Stimulated activated CD4-positive, alpha-beta T cell treated with anti-CD3 and anti-CD28 coated beads, Interleukin-12 subunit alpha, Interleukin-12 subunit beta, amount 100 ng/mL, for 48 hours (primary cell): ENCODE measurements around the gene FARP1.

ENCODE experiments used
- DNase-seq, 3 donors: peaks; one replicate each; pipeline ENCODE4 v3.0.0-alpha.2; 2020; ENCODE audit warnings: low read depth in 2 of 3, low spot score in 1 of 3

FARP1 gene, protein sequence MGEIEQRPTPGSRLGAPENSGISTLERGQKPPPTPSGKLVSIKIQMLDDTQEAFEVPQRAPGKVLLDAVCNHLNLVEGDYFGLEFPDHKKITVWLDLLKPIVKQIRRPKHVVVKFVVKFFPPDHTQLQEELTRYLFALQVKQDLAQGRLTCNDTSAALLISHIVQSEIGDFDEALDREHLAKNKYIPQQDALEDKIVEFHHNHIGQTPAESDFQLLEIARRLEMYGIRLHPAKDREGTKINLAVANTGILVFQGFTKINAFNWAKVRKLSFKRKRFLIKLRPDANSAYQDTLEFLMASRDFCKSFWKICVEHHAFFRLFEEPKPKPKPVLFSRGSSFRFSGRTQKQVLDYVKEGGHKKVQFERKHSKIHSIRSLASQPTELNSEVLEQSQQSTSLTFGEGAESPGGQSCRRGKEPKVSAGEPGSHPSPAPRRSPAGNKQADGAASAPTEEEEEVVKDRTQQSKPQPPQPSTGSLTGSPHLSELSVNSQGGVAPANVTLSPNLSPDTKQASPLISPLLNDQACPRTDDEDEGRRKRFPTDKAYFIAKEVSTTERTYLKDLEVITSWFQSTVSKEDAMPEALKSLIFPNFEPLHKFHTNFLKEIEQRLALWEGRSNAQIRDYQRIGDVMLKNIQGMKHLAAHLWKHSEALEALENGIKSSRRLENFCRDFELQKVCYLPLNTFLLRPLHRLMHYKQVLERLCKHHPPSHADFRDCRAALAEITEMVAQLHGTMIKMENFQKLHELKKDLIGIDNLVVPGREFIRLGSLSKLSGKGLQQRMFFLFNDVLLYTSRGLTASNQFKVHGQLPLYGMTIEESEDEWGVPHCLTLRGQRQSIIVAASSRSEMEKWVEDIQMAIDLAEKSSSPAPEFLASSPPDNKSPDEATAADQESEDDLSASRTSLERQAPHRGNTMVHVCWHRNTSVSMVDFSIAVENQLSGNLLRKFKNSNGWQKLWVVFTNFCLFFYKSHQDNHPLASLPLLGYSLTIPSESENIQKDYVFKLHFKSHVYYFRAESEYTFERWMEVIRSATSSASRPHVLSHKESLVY

DNA sequence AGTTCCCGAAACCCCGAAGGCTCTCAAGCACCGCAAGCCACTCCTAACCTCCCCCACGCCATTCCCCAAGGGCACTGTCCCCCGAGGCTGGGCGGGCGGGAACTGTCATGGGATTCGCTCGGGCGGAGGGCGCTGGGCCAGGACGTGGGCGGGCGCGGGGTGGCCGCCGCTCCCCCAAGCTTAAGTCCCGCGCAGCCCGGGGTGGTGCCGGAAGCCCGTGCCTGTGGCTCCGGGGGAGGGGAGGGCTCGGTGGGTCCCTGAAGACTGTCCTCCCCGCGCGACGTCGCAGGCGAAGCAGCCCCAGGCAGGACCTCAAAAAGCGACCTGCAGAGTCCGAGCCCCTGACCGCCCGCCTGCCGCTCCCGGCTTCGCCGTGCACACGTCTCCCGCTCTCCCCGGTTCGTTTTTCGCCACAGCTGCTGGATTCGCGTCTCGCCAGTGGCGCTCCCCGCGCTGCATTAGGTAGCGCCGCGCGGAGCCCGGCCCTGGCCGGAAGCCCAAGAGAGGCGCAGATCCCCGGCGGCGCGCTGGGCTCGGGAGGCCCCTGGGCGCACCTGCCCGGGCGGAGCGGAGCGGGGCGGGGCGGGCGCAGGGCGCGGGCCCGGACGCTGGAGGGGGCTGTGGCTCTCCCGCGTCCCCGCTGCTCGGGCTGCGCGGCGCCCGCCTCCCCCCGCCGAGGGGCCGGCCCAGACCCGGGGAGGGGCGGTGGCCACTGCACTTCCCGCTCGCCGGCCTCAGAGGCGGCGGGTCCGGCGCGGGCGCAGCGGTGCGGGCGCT is at the start of gene FARP1:
Gene FARP1 (plus strand): TSS at position 715 of the 777 bp plus-strand sequence. CDS start 70,149 bp downstream, outside the sequence.
- peak in 2 of 3 donors; percentile 5 to 35 for DNase-seq

DNA sequence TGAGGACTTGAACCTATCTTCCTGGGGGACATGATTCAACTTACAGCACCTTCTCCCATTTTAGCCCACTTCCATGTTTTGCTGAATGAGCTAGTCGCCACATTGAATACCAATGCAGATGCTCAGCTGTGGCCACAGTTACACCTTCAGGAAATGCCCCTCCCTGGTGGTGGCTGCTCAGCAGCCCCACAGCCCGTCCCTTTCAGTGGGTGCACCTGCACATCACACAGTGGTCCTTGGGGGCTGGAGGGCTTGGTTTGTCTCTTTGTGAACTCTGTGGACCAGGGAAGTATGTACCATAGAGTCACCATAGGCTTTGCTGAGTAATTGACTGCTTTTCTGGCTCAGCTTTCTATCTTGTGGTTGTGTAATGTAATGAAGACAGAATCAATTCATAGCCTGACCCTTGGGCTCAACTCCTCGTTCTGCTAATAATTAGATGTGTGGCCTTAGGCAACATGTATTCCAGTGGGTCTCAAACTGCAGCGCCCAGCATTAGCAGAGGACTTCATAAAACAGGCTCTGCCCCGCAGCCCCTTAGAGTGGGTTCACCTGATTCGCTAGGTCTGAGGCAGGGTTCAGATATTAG is 48.1 kb upstream of the FARP1 start:
- DNase-seq = no peak

- DNase-seq = no peak
These were observed 46.8 kb upstream of the FARP1 start for GRCh38 chr13:98096059-98096458.

- DNase-seq = no peak
These were observed 45.1 kb upstream of the FARP1 start for GRCh38 chr13:98097749-98098148.

DNA sequence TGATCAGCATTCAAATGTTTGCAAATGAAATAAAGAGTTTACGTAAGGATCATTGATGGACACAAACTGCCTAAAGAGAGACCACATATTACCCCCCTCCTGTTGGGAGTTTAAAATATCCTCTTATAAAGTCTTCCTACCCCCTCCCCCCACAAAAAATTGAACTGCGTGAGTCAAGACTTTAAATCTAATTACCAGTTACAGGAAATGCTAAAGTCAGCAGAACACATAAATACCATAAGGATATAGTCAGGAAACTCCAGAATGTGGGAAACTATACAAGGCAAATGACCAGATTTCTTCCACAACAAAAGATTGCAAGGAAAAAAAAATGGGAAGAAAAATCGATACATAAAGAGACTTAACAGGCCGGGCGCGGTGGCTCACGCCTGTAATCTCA is 44.4 kb upstream of the FARP1 start:
- no peak for DNase-seq

- no peak for DNase-seq
These were observed 43.3 kb upstream of the FARP1 start for GRCh38 chr13:98099627-98100026.

GRCh38 chr13:98100481-98100880 is 42.4 kb upstream of the FARP1 start:
- no peak for DNase-seq

DNA sequence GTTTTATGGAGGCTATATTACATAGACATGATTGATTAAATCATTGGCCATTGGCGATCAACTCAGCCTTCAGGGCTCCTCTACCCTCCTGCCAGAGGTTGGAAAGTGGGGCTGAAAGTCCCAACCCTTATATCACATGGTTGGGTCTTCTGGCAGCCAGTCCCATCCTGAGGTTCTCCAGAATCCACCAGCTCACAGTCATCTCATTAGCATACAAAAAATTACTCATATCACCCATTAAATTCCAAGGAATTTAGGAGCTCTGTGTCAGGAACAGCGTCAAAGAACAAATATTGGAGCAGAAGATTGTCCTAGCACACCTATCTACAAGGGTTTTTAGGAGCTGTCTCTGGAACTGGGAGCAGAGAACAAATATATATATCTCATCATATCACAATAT is 39.4 kb upstream of the FARP1 start:
- DNase-seq = no peak

- no peak for DNase-seq
These were observed 38.7 kb upstream of the FARP1 start for GRCh38 chr13:98103942-98104880.

DNA sequence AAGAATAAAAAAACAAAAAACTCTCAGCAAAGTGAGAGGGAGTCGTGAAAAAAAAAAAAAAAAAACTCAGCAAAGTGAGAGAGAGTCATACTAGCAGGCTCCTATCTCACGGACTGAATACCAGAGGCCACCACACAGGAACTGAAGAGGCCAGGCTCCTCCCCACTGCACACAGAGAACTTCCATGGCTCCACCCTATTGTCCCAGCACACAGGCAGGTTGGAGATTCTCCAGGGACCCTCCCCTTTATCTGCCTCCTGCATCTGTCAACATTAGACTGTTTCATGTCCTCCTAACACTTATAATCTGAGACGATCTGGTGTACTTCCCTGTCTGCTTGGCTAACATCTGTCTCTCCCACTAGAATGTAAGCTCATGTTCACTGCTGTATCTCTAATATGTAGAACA is 37.0 kb upstream of the FARP1 start:
- DNase-seq = no peak

DNA sequence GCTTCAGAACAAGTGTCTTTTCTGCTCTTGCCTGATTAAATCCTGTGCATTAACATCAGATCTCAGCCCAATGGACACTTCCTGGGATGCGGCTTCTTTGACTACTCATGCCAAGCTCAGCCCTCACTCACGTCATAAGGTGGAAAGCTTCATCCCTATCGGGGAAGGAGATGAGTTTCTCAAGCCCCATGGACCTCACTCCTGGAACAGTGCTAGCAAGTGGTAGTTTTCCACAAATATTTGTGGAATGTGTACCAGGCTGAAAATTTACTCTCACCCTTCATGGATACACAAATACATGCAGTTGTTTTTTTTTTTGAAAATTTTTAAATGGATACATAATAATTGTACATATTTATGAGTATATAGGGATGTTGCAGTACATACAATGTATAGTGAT is 34.6 kb upstream of the FARP1 start:
- no peak for DNase-seq

GRCh38 chr13:98109226-98109853 is 33.6 kb upstream of the FARP1 start:
- DNase-seq = no peak

DNA sequence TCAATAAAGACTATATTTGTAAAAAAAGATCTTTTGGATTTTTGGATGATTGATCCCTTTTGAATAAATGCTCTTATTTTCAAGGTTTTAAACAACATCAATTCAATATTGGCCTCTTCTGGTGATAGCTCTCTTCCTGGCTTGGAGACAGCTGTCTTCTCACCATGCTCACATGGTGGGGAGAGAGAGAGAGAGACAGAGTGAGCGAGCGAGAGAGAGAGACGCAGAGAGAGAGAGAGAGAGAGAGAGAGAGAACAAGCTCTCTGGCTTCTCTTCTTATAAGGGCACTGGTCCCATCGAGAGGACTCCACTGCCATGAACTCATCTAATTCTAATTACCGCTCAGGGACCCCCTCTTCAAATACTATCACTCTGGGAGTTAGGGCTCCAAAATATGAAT is 32.1 kb upstream of the FARP1 start:
- DNase-seq = no peak

- DNase-seq = no peak
These were observed 31.5 kb upstream of the FARP1 start for GRCh38 chr13:98111168-98112098.

GRCh38 chr13:98112456-98112855 is 30.4 kb upstream of the FARP1 start:
- no peak for DNase-seq

DNA sequence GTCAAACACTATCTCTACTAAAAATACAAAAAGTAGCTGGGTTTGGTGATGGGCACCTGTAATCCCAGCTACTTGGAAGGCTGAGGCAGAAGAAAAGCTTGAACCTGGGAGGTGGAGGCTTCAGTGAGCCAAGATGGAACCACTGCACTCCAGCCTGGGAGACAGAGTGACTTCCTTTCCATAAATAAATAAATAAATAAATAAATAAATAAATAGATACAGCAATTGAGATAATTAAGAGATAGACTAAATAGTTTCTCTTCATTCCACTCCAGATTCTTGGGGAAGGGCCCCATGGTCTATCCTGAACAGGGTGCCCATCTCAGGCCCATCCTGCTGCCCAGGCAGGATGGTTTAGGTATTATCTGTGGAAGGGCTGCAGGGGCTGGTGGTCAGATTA is 24.0 kb upstream of the FARP1 start:
- no peak for DNase-seq

GRCh38 chr13:98123176-98123575 is 19.7 kb upstream of the FARP1 start:
- no peak for DNase-seq
